Natural killer cell (primary cell): ENCODE data around the gene TMEM271. TPM values are rescaled to one million over a fixed set of nuclear protein-coding genes. Genes with fewer than 3 reads are reported as not detected.

Experiments
- ATAC-seq, 3 donors: fragments of 150-1000 bp in 2 of 3; fragments of 200-7000 bp in 1 of 3; cut with Tn5 transposase; 1 replicate in 1 of 3; 2 replicates in 2 of 3; pipeline ENCODE4 v1.10.0; 2021; ENCODE audit warnings: mild to moderate bottlenecking in 2 of 3, moderate library complexity in 2 of 3
- DNase-seq, 2 donors: peaks; one replicate each; pipeline versions ENCODE4 v3.0.0 to v3.0.0-alpha.2; 2013 to 2021; ENCODE audit warnings: mixed read lengths in 1 of 2
- H3K27ac ChIP-seq: one replicate; pipeline ENCODE4 v1.5.1; 2013; ENCODE audit warnings: mild to moderate bottlenecking, low read length
- H3K27me3 ChIP-seq: one replicate; pipeline ENCODE4 v1.6.1; 2013; ENCODE audit warnings: low read length; ENCODE audit not compliant: control insufficient read depth, insufficient read depth
- H3K36me3 ChIP-seq: one replicate; pipeline ENCODE4 v1.6.1; 2013; ENCODE audit warnings: low read length; ENCODE audit not compliant: control insufficient read depth, insufficient read depth
- H3K4me1 ChIP-seq: one replicate; pipeline ENCODE4 v1.6.1; 2013; ENCODE audit warnings: low read length; ENCODE audit not compliant: control insufficient read depth, insufficient read depth
- H3K4me3 ChIP-seq: one replicate; pipeline ENCODE4 v1.5.1; 2013; ENCODE audit warnings: low read length
- H3K9me3 ChIP-seq: one replicate; pipeline ENCODE4 v1.6.1; 2013; ENCODE audit warnings: low read length; ENCODE audit not compliant: control insufficient read depth, insufficient read depth
- H3K27ac Mint-ChIP-seq, 2 donors: one replicate each; pipeline ENCODE4 v1.8.0; 2022; ENCODE audit warnings: mild to moderate bottlenecking in 2 of 2, mixed read lengths in 2 of 2, moderate library complexity in 1 of 2
- H3K27me3 Mint-ChIP-seq, 2 donors: one replicate each; pipeline ENCODE4 v1.8.0; 2022; ENCODE audit warnings: low read depth in 2 of 2, mixed read lengths in 2 of 2
- H3K36me3 Mint-ChIP-seq: one replicate; pipeline ENCODE4 v1.8.0; 2022; ENCODE audit warnings: mixed read lengths
- H3K4me1 Mint-ChIP-seq, 2 donors: one replicate each; pipeline ENCODE4 v1.8.0; 2022; ENCODE audit warnings: mixed read lengths in 2 of 2
- H3K4me3 Mint-ChIP-seq: one replicate; pipeline ENCODE4 v1.8.0; 2022; ENCODE audit warnings: mild to moderate bottlenecking, moderate library complexity, mixed read lengths
- H3K9me3 Mint-ChIP-seq, 2 donors: one replicate each; pipeline ENCODE4 v1.8.0; 2022; ENCODE audit warnings: mixed read lengths in 2 of 2
- CTCF ChIP-seq: fragments of 200-600 bp; IDR thresholded peaks from one replicate; pipeline ENCODE4 v1.8.0; 2022; ENCODE audit warnings: antibody characterized with exemption
- WGBS: methylation state at CpG from one replicate; pipeline ENCODE4 v1.1.7; 2013; ENCODE audit warnings: missing lambda C conversion rate; ENCODE audit not compliant: insufficient coverage; 5-methylcytosine and 5-hydroxymethylcytosine counted together
- intact Hi-C: fragments of 100-400 bp; cut with micrococcal nuclease; formaldehyde crosslinking; loops from one replicate; pipeline ENCODE4 v1.14.2; 2022
- total RNA-seq, 4 donors: library from RNA; stranded (reverse); fragments of 120-200 nt in 1 of 4; gene quantifications; one replicate each; pipeline versions ENCODE4 v1.2.3 to v1.2.4, GENCODE V29; 2013 to 2022

The TMEM271 gene
- total RNA-seq, 3 donors from 2014 or later (not counting 1 experiment from before 2014, with no cell fraction given): not detected

GRCh38 chr4:548976-549375 lies 27.1 kb downstream of the TMEM271 start:
- Mint-ChIP-seq H3K27ac (no peak overlapping the region), H3K9me3 (peaks cover 4 to 8% of the 10 kb centered on the region in 2 donors), H3K36me3 (no peaks in the 10 kb centered on the region), H3K4me3 (no peak overlapping the region), H3K27me3 (peaks cover 8 to 18% of the 10 kb centered on the region in 2 donors), H3K4me1 (no peaks in the 10 kb centered on the region)
- DNase-seq (no peak), ATAC-seq (no peak)
- H3K4me3 ChIP-seq: no peak overlapping the region
- WGBS: 35% methylated on average over 7 of the region's 8 CpGs
- no peak for TF ChIP-seq CTCF
- H3K9me3 ChIP-seq: no peaks in the 10 kb centered on the region
- no peak overlapping the region for H3K27ac ChIP-seq
- H3K27me3 ChIP-seq: peaks cover 4% of the 10 kb centered on the region
- intact Hi-C loops: no loop called here
- no peaks in the 10 kb centered on the region for H3K4me1 ChIP-seq
- no peaks in the 10 kb centered on the region for H3K36me3 ChIP-seq

- Histone ChIP-seq H3K9me3 (no peaks in the 10 kb centered on the region), H3K27ac (no peak overlapping the region), H3K27me3 (peaks cover 4% of the 10 kb centered on the region), H3K36me3 (no peaks in the 10 kb centered on the region), H3K4me1 (no peaks in the 10 kb centered on the region), H3K4me3 (no peak overlapping the region)
- intact Hi-C loops: no loop called here
- Mint-ChIP-seq H3K4me1 (no peaks in the 10 kb centered on the region), H3K4me3 (no peak overlapping the region), H3K9me3 (peaks cover 6 to 10% of the 10 kb centered on the region in 2 donors), H3K36me3 (no peaks in the 10 kb centered on the region), H3K27ac (no peak overlapping the region), H3K27me3 (peaks cover 0 to 12% of the 10 kb centered on the region in 2 donors)
- DNase-seq (no peak), ATAC-seq (no peak)
- 81% methylated on average over 5 of the region's 5 CpGs for WGBS
- no peak for TF ChIP-seq CTCF
Observed at GRCh38 chr4:545612-546011, 30.5 kb downstream of the TMEM271 start.

GRCh38 chr4:544386-545105 lies 31.5 kb downstream of the TMEM271 start:
- no peak overlapping the region for H3K4me3 Mint-ChIP-seq
- Histone ChIP-seq H3K36me3 (no peaks in the 10 kb centered on the region), H3K27ac (no peak overlapping the region), H3K9me3 (no peaks in the 10 kb centered on the region), H3K27me3 (peaks cover 4% of the 10 kb centered on the region), H3K4me1 (no peaks in the 10 kb centered on the region), H3K4me3 (no peak overlapping the region)
- WGBS: 90% methylated on average over 9 of the region's 9 CpGs
- H3K36me3 Mint-ChIP-seq: no peaks in the 10 kb centered on the region
- ATAC-seq: no peak
- DNase-seq: no peak
- H3K27ac Mint-ChIP-seq: no peak overlapping the region
- no peaks in the 10 kb centered on the region for H3K4me1 Mint-ChIP-seq
- no peak for TF ChIP-seq CTCF
- peaks cover 0 to 11% of the 10 kb centered on the region in 2 donors for H3K27me3 Mint-ChIP-seq
- intact Hi-C loops: no loop called here
- H3K9me3 Mint-ChIP-seq: peaks cover 6 to 9% of the 10 kb centered on the region in 2 donors

GRCh38 chr4:541271-541670 lies 34.8 kb downstream of the TMEM271 start:
- TF ChIP-seq CTCF: no peak
- no peak overlapping the region for H3K4me3 ChIP-seq
- H3K9me3 ChIP-seq: no peaks in the 10 kb centered on the region
- Mint-ChIP-seq H3K36me3 (no peaks in the 10 kb centered on the region), H3K4me1 (peaks cover 0 to 4% of the 10 kb centered on the region in 2 donors), H3K27ac (no peak overlapping the region), H3K9me3 (peaks cover 4 to 6% of the 10 kb centered on the region in 2 donors), H3K4me3 (no peak overlapping the region), H3K27me3 (peaks cover 0 to 6% of the 10 kb centered on the region in 2 donors)
- no peaks in the 10 kb centered on the region for H3K4me1 ChIP-seq
- intact Hi-C loops: no loop called here
- DNase-seq: no peak
- H3K36me3 ChIP-seq: peaks cover 5% of the 10 kb centered on the region
- H3K27ac ChIP-seq: no peak overlapping the region
- H3K27me3 ChIP-seq: no peaks in the 10 kb centered on the region
- ATAC-seq: no peak
- WGBS: 98% methylated on average over 2 of the region's 3 CpGs
